Measurements from ENCODE around the gene KLHL7. TPM values are rescaled to one million over a fixed set of nuclear protein-coding genes. Genes with fewer than 3 reads are reported as not detected.

Gene KLHL7
- total and polyA plus RNA-seq, 9 of the 15 experiments (the other 6 are each of a cell fraction or from before 2014, with no cell fraction given): 4.2 to 63.1 (median 32.3) TPM

DNA sequence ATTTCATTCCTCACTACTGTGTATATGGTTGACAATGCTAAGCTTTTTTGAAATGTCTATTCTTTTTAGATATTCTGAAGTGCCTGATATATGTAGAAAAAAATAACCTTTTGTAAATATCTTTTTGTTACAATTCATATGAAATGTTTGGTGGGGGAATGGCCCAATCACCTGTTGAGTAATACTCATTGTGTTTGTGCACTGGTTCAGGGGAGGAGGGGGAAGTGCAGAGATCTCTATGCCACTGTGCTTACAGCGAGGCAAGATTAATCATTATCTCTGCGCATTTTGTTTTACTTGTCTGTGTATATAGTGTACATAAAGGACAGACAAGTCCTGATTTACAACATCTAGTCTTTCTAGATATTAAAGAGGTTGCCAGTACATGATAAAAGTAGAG lies 101.4 kb downstream of the KLHL7 start:
- Histone ChIP-seq H3K9me3 (replicated peaks; ENCODE audit: control insufficient read depth, insufficient read depth, low read depth, low read length) (no peaks in the 10 kb centered on the region), H3K4me3 (no peak overlapping the region), H3K4me2 (ENCODE audit: insufficient read depth, low read length) (no peak overlapping the region), H3K9me1 (ENCODE audit: control insufficient read depth, insufficient read depth, low read length) (no peaks in the 10 kb centered on the region), H2AFZ (ENCODE audit: low read depth, low read length) (no peak overlapping the region), H3K9ac (ENCODE audit: insufficient read depth in 1 of 2, low read depth in 2 of 2, low read length in 2 of 2) (no peak overlapping the region), H3K79me2 (ENCODE audit: control insufficient read depth, insufficient read depth, low read length) (no peaks in the 10 kb centered on the region), H3K36me3 (ENCODE audit: control insufficient read depth, insufficient read depth, low read length) (peaks cover 2% of the 10 kb centered on the region; the same call in 1 of the 3 replicates), H3K4me1 (replicated peaks in 1 of 2; ENCODE audit: control insufficient read depth in 2 of 2, insufficient read depth in 2 of 2, low read length in 2 of 2) (peaks cover 0 to 3% of the 10 kb centered on the region in 2 experiments; a peak in 2 of 5 replicates), H3K27ac (ENCODE audit: extremely low read depth, low read depth, low read length) (no peak overlapping the region), H3K27me3 (ENCODE audit: control insufficient read depth in 2 of 2, insufficient read depth in 2 of 2, low read length in 2 of 2) (no peaks in the 10 kb centered on the region), H4K20me1 (replicated peaks; ENCODE audit: control insufficient read depth, insufficient read depth, low read length) (no peaks in the 10 kb centered on the region)
- no TSS peak for BruUV-seq (replicated peaks)
- ChIA-PET POLR2A (no interaction called here), CTCF (ENCODE audit: low intra/inter-chr PET ratio) (no interaction called here)
- in situ Hi-C loops (cut with MboI): no loop called here
- DNase-seq (ENCODE audit: extremely low read depth in 1 of 4, low spot score in 3 of 4) (no peak), FAIRE-seq (no peak), ATAC-seq (no peak)
- TF ChIP-seq CCNT2 (IDR thresholded peaks at IDR 0.05; ENCODE audit: borderline replicate concordance, extremely low read depth, insufficient read length, low read depth, low read length): no peak
- TF ChIP-seq ZNF444 (CRISPR knock-in tag; IDR thresholded peaks at IDR 0.05): no peak
- TF ChIP-seq ZNF311 (CRISPR knock-in tag; IDR thresholded peaks at IDR 0.05): no peak
- TF ChIP-seq SPI1 (IDR thresholded peaks at IDR 0.05; ENCODE audit: borderline replicate concordance, low read depth, low read length): peak; percentile 2; the same call in 1 of the 2 replicates
- TF ChIP-seq, protein P1, sequence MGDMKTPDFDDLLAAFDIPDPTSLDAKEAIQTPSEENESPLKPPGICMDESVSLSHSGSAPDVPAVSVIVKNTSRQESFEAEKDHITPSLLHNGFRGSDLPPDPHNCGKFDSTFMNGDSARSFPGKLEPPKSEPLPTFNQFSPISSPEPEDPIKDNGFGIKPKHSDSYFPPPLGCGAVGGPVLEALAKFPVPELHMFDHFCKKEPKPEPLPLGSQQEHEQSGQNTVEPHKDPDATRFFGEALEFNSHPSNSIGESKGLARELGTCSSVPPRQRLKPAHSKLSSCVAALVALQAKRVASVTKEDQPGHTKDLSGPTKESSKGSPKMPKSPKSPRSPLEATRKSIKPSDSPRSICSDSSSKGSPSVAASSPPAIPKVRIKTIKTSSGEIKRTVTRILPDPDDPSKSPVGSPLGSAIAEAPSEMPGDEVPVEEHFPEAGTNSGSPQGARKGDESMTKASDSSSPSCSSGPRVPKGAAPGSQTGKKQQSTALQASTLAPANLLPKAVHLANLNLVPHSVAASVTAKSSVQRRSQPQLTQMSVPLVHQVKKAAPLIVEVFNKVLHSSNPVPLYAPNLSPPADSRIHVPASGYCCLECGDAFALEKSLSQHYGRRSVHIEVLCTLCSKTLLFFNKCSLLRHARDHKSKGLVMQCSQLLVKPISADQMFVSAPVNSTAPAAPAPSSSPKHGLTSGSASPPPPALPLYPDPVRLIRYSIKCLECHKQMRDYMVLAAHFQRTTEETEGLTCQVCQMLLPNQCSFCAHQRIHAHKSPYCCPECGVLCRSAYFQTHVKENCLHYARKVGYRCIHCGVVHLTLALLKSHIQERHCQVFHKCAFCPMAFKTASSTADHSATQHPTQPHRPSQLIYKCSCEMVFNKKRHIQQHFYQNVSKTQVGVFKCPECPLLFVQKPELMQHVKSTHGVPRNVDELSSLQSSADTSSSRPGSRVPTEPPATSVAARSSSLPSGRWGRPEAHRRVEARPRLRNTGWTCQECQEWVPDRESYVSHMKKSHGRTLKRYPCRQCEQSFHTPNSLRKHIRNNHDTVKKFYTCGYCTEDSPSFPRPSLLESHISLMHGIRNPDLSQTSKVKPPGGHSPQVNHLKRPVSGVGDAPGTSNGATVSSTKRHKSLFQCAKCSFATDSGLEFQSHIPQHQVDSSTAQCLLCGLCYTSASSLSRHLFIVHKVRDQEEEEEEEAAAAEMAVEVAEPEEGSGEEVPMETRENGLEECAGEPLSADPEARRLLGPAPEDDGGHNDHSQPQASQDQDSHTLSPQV (IDR thresholded peaks at IDR 0.05): no peak
- TF ChIP-seq, protein P2, sequence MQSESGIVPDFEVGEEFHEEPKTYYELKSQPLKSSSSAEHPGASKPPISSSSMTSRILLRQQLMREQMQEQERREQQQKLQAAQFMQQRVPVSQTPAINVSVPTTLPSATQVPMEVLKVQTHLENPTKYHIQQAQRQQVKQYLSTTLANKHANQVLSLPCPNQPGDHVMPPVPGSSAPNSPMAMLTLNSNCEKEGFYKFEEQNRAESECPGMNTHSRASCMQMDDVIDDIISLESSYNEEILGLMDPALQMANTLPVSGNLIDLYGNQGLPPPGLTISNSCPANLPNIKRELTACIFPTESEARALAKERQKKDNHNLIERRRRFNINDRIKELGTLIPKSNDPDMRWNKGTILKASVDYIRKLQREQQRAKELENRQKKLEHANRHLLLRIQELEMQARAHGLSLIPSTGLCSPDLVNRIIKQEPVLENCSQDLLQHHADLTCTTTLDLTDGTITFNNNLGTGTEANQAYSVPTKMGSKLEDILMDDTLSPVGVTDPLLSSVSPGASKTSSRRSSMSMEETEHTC (IDR thresholded peaks at IDR 0.05): no peak
- no peak for TF ChIP-seq MXI1 (IDR thresholded peaks at IDR 0.05; ENCODE audit: low read depth, low read length)
- 31% methylated on average over 2 of the region's 2 CpGs for WGBS (ENCODE audit: insufficient coverage, low coverage, missing lambda C conversion rate)
- intact Hi-C loops (cut with micrococcal nuclease): no loop called here

Data from K562 (cell line).